ENCODE results near the gene C1QBP.

- TF ChIP-seq CTCF (IDR thresholded peaks at IDR 0.05) (no peak), POLR2A (IDR thresholded peaks at IDR 0.05) (no peak), POLR2AphosphoS5 (IDR thresholded peaks at IDR 0.05) (no peak), EP300 (IDR thresholded peaks at IDR 0.05) (no peak)
Observed at GRCh38 chr17:5472511-5472910, 33.6 kb upstream of the C1QBP start.
